Sigmoid colon (tissue), 4 donors: ENCODE measurements around the gene CNKSR3.

Experiments used
- CTCF ChIP-seq, 4 experiments: fragments of 450-650 bp in 3 of 4; fragments of 200-600 bp in 1 of 4; IDR thresholded peaks; one replicate each; pipeline ENCODE4 v1.5.1; 2016 to 2019; ENCODE audit warnings: antibody characterized with exemption in 4 of 4, mild to moderate bottlenecking in 3 of 4, moderate library complexity in 2 of 4
- EP300 ChIP-seq, 4 donors: sonication (generic); formaldehyde crosslinking; IDR thresholded peaks; one replicate each; pipeline ENCODE4 v1.6.1; 2017; ENCODE audit warnings: antibody characterized with exemption in 4 of 4
- POLR2A ChIP-seq, 2 donors: fragments of 450-650 bp; IDR thresholded peaks; one replicate each; pipeline ENCODE4 v1.6.1; 2016; ENCODE audit warnings: antibody characterized with exemption in 2 of 2, mild to moderate bottlenecking in 2 of 2, moderate library complexity in 2 of 2

- TF ChIP-seq POLR2A (IDR thresholded peaks at IDR 0.05) (no peak), EP300 (IDR thresholded peaks at IDR 0.05) (peak in 3 of 4 donors; percentile 14 to 32 (median 25)), CTCF (IDR thresholded peaks at IDR 0.05) (no peak)
Observed at GRCh38 chr6:154410619-154411072, 99.8 kb downstream of the CNKSR3 start.
